Sigmoid colon (tissue), 4 donors: Measurements from ENCODE around the gene HRC.

ENCODE experiments used
- CTCF ChIP-seq, 4 experiments: fragments of 450-650 bp in 3 of 4; fragments of 200-600 bp in 1 of 4; IDR thresholded peaks; one replicate each; pipeline ENCODE4 v1.5.1; 2016 to 2019; ENCODE audit warnings: antibody characterized with exemption in 4 of 4, mild to moderate bottlenecking in 3 of 4, moderate library complexity in 2 of 4
- EP300 ChIP-seq, 4 donors: sonication (generic); formaldehyde crosslinking; IDR thresholded peaks; one replicate each; pipeline ENCODE4 v1.6.1; 2017; ENCODE audit warnings: antibody characterized with exemption in 4 of 4
- POLR2A ChIP-seq, 2 donors: fragments of 450-650 bp; IDR thresholded peaks; one replicate each; pipeline ENCODE4 v1.6.1; 2016; ENCODE audit warnings: antibody characterized with exemption in 2 of 2, mild to moderate bottlenecking in 2 of 2, moderate library complexity in 2 of 2

GRCh38 chr19:49160450-49161189 is 5.4 kb upstream of the HRC start:
- TF ChIP-seq EP300 (IDR thresholded peaks at IDR 0.05) (no peak), CTCF (IDR thresholded peaks at IDR 0.05) (no peak), POLR2A (IDR thresholded peaks at IDR 0.05) (no peak)
